Esophagus squamous epithelium (tissue), 5 donors: ENCODE measurements around the gene CD55. TPM values are rescaled to one million over a fixed set of nuclear protein-coding genes. Genes with fewer than 3 reads are reported as not detected.

Experiments
- DNase-seq: peaks from one replicate; lab custom pipeline; 2025; lab: John Stamatoyannopoulos, UW
- H3K27ac ChIP-seq, 4 donors: fragments of 200-600 bp; sonication (generic); one replicate each; pipeline ENCODE4 v1.5.1; 2016 to 2019; ENCODE audit warnings: mild to moderate bottlenecking in 1 of 4
- H3K27me3 ChIP-seq, 4 donors: fragments of 200-600 bp; sonication (generic); 1 replicate in 3 of 4; 2 replicates in 1 of 4; pipeline versions ENCODE4 v1.5.1 to v1.6.0; 2017 to 2021; ENCODE audit warnings: antibody characterized with exemption in 1 of 4
- H3K36me3 ChIP-seq, 3 donors: fragments of 200-600 bp; sonication (generic); one replicate each; pipeline ENCODE4 v1.5.1; 2016 to 2019
- H3K4me1 ChIP-seq, 3 donors: fragments of 200-600 bp; sonication (generic); one replicate each; pipeline ENCODE4 v1.5.1; 2017 to 2019
- H3K4me3 ChIP-seq, 4 donors: fragments of 200-600 bp; sonication (generic); 1 replicate in 3 of 4; 2 replicates in 1 of 4; pipeline ENCODE4 v1.5.1; 2016 to 2019; ENCODE audit warnings: mild to moderate bottlenecking in 2 of 4, moderate library complexity in 1 of 4
- H3K9me3 ChIP-seq, 3 donors: fragments of 200-600 bp; sonication (generic); one replicate each; pipeline ENCODE4 v1.5.1; 2016 to 2019
- POLR2A ChIP-seq, 4 donors: fragments of 450-650 bp; IDR thresholded peaks; one replicate each; pipeline ENCODE4 v1.6.1; 2017; ENCODE audit warnings: antibody characterized with exemption in 4 of 4, mild to moderate bottlenecking in 4 of 4, moderate library complexity in 3 of 4
- WGBS, 2 donors: methylation state at CpG; one replicate each; pipeline ENCODE4 v1.1.5; 2018; 5-methylcytosine and 5-hydroxymethylcytosine counted together
- intact Hi-C: fragments of 100-400 bp; cut with DNase I; formaldehyde crosslinking; loops from one replicate; pipeline ENCODE4 v1.15.0; 2022
- total RNA-seq, 4 donors: library from RNA; depleted of rRNA; stranded (reverse); fragments of >200 nt; gene quantifications; one replicate each; pipeline ENCODE4 v1.1.0, GENCODE V29; 2016
- TF ChIP-seq, protein P1 (sequence below), 6 experiments: fragments of 450-650 bp in 4 of 6; fragments of 200-600 bp in 2 of 6; sonication (generic) in 2 of 6; IDR thresholded peaks; one replicate each; pipeline ENCODE4 v1.5.1; 2016 to 2019; ENCODE audit warnings: antibody characterized with exemption in 6 of 6, mild to moderate bottlenecking in 4 of 6, moderate library complexity in 4 of 6
- donor health status: DM: yes; HTN: yes; CAD: no.

Gene CD55
- total RNA-seq, 4 donors from 2014 or later = 36.5 to 100 (median 72.2) TPM

DNA sequence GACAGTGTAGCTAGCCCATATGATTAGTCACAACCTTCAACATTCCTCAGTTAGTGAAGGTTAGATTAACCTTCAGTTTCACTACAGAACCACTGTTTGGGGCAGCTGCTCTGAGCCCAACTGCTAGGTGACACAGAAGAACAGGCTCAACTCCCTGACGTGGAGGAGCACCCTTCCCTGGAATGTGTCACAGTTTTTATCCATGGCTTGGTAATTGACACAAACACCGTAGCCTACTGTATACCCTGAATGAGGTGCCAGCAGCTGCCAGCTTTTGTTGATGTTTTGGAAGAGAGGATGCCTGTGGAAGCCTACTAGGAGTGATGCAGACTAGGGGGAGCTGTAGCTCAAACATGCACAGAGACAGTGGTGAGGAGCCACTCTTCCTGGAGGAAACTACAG lies 76.0 kb downstream of the CD55 start:
- no peaks in the 10 kb centered on the region for H3K9me3 ChIP-seq
- intact Hi-C loops = loop anchor here (5.0 kb wide), 1 partner anchor 310 kb away; the partner anchor contains the start of gene C4BPB
- TF ChIP-seq, protein P1, sequence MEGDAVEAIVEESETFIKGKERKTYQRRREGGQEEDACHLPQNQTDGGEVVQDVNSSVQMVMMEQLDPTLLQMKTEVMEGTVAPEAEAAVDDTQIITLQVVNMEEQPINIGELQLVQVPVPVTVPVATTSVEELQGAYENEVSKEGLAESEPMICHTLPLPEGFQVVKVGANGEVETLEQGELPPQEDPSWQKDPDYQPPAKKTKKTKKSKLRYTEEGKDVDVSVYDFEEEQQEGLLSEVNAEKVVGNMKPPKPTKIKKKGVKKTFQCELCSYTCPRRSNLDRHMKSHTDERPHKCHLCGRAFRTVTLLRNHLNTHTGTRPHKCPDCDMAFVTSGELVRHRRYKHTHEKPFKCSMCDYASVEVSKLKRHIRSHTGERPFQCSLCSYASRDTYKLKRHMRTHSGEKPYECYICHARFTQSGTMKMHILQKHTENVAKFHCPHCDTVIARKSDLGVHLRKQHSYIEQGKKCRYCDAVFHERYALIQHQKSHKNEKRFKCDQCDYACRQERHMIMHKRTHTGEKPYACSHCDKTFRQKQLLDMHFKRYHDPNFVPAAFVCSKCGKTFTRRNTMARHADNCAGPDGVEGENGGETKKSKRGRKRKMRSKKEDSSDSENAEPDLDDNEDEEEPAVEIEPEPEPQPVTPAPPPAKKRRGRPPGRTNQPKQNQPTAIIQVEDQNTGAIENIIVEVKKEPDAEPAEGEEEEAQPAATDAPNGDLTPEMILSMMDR (IDR thresholded peaks at IDR 0.05) = no peak
- no peak for TF ChIP-seq POLR2A (IDR thresholded peaks at IDR 0.05)
- no peak overlapping the region for H3K27ac ChIP-seq
- WGBS, 2 donors = 63% methylated on average over 2 of the region's 2 CpGs; no CpG with 5 or more reads in 1 of the 2 donors
- H3K4me3 ChIP-seq = no peak overlapping the region
- DNase-seq = no peak
- H3K27me3 ChIP-seq = no peaks in the 10 kb centered on the region
- H3K4me1 ChIP-seq = no peaks in the 10 kb centered on the region
- no peaks in the 10 kb centered on the region for H3K36me3 ChIP-seq

DNA sequence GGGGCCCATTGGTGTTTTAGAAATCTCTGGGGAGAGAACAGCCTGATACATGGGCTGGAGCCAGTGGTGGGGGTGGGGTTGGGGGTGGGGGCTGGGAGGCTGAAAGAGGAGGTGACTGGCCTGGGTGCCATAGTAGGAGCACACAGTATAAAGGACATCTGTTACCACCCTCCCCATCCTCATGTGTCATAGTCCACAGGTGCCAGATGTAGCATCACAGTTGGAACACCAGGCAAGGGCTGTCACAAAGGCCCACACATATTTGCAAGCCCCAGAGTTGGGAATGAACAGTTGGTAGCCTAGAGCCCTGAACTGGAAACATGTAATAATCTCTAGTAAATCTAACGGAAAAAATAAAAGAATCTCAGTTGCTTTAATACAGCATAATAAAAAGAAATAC lies 77.5 kb downstream of the CD55 start:
- Histone ChIP-seq H3K27me3 (no peaks in the 10 kb centered on the region), H3K36me3 (no peaks in the 10 kb centered on the region), H3K9me3 (no peaks in the 10 kb centered on the region), H3K27ac (no peak overlapping the region), H3K4me3 (no peak overlapping the region), H3K4me1 (no peaks in the 10 kb centered on the region)
- TF ChIP-seq POLR2A (IDR thresholded peaks at IDR 0.05) = no peak
- TF ChIP-seq, protein P1 (IDR thresholded peaks at IDR 0.05) = no peak
- intact Hi-C loops = loop anchor here (5.0 kb wide), 1 partner anchor 312 kb away; the partner anchor contains the start of gene C4BPB
- no peak for DNase-seq
- WGBS, 2 donors = 89 to 92% methylated on average over 1 of the region's 1 CpG

DNA sequence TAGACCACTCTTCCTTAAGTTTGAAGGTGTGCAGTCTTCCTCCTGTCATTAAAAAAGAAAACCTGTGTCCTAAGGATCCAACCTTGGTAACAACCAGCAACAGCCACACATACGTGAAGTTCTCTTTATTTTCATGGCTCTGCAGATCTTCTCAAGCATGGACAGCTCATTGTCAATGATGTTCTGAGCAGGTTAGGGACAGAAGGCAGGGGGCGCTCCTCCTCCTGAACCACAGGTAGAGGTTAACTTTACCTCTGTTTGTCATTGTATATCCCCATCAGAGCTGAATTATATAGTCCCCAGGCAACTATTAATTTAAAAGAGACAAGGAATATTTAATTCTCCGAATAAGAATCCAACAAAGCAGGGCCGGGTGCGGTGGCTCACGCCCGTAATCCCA lies 80.1 kb downstream of the CD55 start:
- Histone ChIP-seq H3K27ac (no peak overlapping the region), H3K36me3 (no peaks in the 10 kb centered on the region), H3K27me3 (no peaks in the 10 kb centered on the region), H3K4me1 (no peaks in the 10 kb centered on the region), H3K9me3 (no peaks in the 10 kb centered on the region), H3K4me3 (no peak overlapping the region)
- TF ChIP-seq, protein P1 (IDR thresholded peaks at IDR 0.05) = no peak
- TF ChIP-seq POLR2A (IDR thresholded peaks at IDR 0.05) = no peak
- no peak for DNase-seq
- 98% methylated on average over 3 to 5 of the region's 7 CpGs for WGBS, 2 donors
- intact Hi-C loops = no loop called here

DNA sequence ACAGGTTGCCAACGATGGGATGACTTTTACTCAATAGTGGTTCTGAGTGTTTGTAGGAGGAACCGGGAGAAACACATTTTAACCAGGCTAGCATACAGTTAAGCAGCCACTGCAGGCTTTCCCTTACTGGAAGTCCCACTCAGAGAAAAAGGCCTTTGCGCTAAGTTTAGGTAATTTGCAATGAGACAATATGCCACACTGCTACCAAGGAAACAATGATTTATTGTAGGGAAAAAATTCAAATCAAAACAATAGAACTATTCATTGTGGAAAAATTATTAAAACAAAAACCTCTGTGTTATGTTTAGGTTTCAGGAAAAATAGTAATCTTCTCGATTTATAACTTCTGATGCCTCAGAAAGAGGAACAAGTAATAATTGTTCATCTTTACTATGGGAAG lies 81.3 kb downstream of the CD55 start:
- TF ChIP-seq POLR2A (IDR thresholded peaks at IDR 0.05) = no peak
- TF ChIP-seq, protein P1 (IDR thresholded peaks at IDR 0.05) = no peak
- no peaks in the 10 kb centered on the region for H3K9me3 ChIP-seq
- no peak overlapping the region for H3K27ac ChIP-seq
- no peaks in the 10 kb centered on the region for H3K4me1 ChIP-seq
- no peaks in the 10 kb centered on the region for H3K36me3 ChIP-seq
- no peak overlapping the region for H3K4me3 ChIP-seq
- WGBS, 2 donors = 45 to 71% methylated on average over 4 of the region's 4 CpGs
- H3K27me3 ChIP-seq = no peaks in the 10 kb centered on the region
- DNase-seq = no peak
- intact Hi-C loops = no loop called here

DNA sequence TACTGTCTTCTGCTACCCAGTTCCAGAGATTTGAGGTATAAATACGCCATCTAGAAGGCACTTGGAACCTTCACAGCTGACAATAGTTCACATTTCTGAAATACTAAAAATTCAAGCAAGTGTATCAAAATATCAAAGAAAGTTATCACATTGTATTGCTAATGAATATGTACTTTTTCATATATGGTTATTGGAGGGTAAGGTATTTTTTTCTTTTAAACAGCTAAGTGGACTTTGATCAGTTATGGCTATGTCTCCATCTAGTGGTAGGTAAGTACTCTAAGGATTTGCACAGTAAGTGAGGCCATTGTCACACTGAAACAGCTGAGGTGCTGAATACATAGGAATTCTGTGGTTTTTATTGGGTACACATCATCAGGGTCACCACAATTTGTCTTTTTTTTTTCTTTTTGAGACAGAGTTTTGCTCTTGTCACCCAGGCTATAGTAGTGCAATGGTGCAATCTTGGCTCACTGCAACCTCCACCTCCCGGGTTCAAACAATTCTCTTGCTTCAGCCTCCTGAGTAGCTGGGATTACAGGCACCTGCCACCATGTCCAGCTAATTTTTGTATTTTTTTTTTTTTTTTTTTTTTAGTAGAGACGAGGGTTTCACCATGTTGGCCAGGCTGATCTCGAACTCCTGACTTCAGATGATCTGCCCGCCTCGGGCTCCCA lies 83.5 kb downstream of the CD55 start:
- H3K4me3 ChIP-seq = no peak overlapping the region
- H3K4me1 ChIP-seq = no peaks in the 10 kb centered on the region
- intact Hi-C loops = no loop called here
- H3K36me3 ChIP-seq = no peaks in the 10 kb centered on the region
- H3K27ac ChIP-seq = no peak overlapping the region
- TF ChIP-seq, protein P1 (IDR thresholded peaks at IDR 0.05) = peak; percentile 41 to 81 (median 70)
- TF ChIP-seq POLR2A (IDR thresholded peaks at IDR 0.05) = no peak
- DNase-seq = no peak
- peaks cover 0 to 7% (median 0%) of the 10 kb centered on the region in 4 donors for H3K27me3 ChIP-seq
- WGBS, 2 donors = 72 to 80% methylated on average over 6 of the region's 6 CpGs
- H3K9me3 ChIP-seq = no peaks in the 10 kb centered on the region
